GM21529 (cell line): Measurements from ENCODE around the gene CYTL1.
"Not testable (repeated sequence)": the region's sequence is repeated elsewhere in the genome, so short reads cannot be mapped to it uniquely, and the experiment has no call there.

Experiments
- ATAC-seq: cut with Tn5 transposase; IDR thresholded peaks from one replicate; pipeline ENCODE4 v1.9.1; 2021; ENCODE audit not compliant: unreplicated experiment

CYTL1 gene

GRCh38 chr4:5003372-5003857 is 15.8 kb downstream of the CYTL1 start:
- no peak for ATAC-seq

- not testable (repeated sequence) for ATAC-seq
Measured at GRCh38 chr4:5001641-5002040, 17.6 kb downstream of the CYTL1 start.

- ATAC-seq, result not testable (repeated sequence)
Measured at GRCh38 chr4:4996935-4997334, 22.3 kb downstream of the CYTL1 start.

- ATAC-seq, result no peak
Measured at GRCh38 chr4:4995908-4996265, 23.4 kb downstream of the CYTL1 start.

DNA sequence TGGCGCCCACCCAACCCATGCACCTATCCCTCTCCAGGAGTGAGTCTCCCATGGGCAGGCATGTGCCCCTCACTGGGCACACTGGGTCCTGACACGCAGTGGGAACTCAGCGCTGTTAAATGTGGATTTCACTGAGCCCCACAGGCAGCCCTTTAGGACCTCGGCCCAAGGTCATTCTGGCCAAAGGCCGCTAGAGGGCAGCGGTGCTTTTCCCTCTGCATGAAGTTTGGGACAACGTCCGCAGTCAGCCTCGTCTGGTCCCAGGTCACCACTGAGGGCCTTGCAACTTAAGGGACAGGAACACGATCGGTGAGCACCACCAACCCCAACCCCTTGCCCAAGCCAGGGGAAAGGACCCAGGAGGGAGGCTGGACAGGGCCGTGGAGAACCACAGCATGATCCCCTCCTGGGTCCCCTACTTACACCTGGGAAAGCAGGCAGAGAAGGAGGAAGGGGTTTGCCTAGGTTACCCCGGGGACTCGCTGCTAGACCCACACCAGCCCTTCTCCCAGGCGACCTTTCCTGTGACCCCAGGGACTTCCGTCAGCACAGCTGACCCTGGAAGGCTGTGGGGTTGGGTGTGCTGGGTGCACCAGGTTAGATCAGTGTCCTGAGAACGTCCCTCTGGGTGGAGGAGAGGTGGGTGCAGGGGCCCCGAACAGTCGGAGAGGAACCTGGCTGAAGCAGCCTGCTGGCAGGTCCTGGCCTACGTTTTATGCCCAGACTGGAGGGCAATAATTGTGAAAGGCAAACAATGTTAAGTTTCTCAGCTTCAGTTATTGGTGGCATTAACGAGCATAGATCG is 24.0 kb downstream of the CYTL1 start:
- peak; percentile 92 for ATAC-seq

DNA sequence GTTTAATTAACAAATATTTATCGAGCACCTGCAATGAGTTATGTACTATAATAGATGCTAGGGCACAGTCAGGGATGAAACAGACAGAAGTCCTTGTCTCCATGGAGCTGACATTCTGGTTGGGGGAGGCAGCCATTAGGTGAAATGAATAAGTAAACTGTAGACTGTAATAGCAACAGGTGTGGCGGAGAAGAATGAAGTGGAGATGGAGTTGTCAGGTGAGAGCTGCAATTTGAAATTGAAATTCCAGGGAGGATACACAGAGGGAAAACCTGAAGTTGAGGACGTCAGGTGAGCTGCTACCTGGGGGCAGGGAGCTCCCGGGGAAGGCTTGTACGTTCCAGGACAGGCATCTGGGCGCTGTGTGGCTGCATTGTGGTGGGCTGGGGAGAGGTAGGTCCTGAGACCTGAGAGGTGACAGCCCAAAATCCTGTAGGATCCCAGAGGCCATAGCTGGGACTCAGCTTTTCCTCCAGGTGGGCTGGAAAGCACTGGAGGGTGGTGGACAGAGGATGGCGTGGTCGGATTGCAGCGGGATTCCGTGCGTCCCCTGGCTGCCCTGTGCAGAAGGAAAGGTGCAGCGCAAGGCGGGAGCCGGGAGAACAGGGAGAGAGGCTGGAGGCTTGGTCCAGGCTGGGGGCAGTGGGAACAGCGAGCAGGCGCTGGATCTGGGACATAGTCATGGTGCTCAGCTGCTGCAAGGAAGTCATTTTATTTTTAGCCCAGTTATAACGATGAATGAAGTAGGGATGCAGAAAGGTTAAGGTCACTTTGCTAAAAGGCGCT is 24.8 kb downstream of the CYTL1 start:
- ATAC-seq, result no peak

DNA sequence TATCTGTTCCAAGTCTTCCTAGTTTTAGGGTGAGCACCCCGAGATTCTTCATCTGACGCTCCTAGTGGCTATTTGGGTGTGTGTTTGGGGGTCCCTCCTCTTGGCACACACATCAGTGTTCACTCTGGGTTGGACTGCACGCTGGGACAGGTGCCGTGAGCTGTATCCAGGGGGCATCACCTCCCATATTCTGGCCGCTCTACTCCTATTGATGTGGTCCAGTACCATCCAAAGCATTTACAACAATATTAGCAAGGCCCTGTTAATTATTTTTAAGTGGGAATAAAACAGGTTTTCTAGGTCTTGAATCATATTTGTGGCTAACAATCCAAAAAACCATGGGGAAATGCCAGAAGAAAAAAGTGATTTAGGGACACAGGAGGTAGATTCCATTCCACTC is 26.4 kb downstream of the CYTL1 start:
- no peak for ATAC-seq

GRCh38 chr4:4991541-4992099 is 27.6 kb downstream of the CYTL1 start:
- ATAC-seq, result no peak

DNA sequence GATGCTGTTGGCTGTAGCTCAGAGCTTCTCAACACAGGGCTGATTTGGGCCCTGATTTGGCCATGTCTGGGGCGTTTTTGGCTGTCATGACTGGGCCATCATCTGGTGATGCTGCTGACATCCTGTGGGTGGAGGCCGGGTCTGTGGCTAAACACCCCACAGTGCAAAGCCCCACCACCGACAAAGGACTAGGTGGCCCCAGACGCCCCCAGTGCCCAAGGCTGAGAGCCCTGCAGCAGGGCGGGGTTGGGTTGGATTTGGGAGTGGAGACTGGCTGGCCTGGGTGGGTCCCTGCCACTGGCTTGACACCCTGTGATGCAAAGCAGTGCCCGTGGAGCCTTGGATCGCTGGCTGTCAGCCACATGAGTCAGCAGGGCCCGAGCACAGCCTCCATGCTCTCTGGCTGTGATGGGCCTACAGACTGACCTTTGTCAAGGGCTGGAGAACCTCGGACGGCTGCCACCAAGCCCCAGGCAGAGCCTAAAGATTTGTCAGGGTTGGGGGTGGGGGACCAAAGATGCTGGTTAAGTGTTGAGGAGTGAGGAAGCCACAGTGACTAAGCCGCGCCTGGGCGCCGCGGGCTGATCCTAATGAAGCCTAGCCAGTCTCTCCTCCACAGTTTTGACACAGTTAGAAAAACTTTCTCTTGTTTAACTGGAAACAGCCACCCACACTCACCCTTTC is 28.3 kb downstream of the CYTL1 start:
- no peak for ATAC-seq

DNA sequence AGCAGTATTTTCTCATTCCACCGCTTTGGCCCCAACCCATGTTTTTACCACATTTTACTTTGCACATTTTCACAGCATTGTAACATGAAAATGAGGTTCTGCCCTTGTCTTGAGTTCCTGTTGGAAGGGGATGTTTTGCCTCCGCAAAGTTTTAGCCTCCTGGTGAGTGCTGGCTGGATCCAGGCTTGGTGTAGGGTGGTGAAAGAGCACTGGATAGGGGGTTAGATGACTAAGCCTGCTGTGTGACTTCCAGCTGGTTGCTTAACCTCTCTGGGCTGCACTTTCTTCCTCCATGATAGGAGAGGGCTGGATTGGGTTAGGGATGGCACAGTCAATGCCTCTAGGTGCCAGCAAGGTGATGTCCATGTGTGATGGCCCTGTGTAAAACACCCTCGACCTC is 28.9 kb downstream of the CYTL1 start:
- ATAC-seq, result no peak

GRCh38 chr4:4989083-4989622 is 30.1 kb downstream of the CYTL1 start:
- no peak for ATAC-seq

DNA sequence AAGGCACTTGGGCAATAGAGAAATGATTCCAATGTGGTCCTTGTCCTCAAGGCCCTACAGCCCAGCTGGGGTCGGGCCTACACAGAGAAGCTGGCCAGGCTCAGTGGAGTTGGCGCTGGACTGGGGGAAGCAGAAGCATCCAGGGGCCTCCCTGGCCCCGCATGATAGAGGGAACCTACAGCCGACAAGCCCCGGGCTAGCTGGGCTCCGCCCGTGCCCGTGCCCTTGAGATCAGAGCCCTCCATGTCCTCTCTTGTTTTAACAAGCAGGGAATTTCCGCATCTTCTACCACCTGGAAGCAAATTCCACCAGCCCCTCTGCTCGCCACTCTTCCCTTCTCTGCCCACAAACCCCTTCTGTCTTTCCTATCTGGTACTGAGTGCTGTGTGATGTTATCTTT is 31.6 kb downstream of the CYTL1 start:
- ATAC-seq, result no peak

- no peak for ATAC-seq
Measured at GRCh38 chr4:4986841-4987240, 32.4 kb downstream of the CYTL1 start.

- no peak for ATAC-seq
Measured at GRCh38 chr4:4985844-4986243, 33.4 kb downstream of the CYTL1 start.

DNA sequence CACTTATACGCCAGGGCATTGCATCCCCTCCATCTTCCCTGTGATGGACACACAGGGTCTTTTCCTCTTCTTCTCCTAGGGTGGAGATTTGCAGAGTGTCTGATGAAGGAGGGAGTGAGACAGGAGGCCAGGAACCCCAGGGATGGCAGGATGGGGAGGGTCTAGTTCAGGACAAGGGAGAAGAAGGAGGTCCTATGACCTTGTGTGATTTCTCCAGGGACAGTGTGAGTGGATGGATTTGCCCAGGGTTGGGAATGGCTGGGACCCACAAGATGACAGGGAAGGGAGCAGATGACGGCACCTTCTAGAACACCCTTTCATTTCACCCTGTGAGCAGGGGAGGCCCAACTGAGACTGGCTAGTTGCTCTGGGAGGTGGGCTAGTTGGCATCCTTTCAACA is 34.2 kb downstream of the CYTL1 start:
- no peak for ATAC-seq

- ATAC-seq, result no peak
Measured at GRCh38 chr4:4984186-4984585, 35.1 kb downstream of the CYTL1 start.

GRCh38 chr4:4981827-4982226 is 37.4 kb downstream of the CYTL1 start:
- no peak for ATAC-seq

- ATAC-seq, result no peak
Measured at GRCh38 chr4:4981427-4981826, 37.8 kb downstream of the CYTL1 start.

DNA sequence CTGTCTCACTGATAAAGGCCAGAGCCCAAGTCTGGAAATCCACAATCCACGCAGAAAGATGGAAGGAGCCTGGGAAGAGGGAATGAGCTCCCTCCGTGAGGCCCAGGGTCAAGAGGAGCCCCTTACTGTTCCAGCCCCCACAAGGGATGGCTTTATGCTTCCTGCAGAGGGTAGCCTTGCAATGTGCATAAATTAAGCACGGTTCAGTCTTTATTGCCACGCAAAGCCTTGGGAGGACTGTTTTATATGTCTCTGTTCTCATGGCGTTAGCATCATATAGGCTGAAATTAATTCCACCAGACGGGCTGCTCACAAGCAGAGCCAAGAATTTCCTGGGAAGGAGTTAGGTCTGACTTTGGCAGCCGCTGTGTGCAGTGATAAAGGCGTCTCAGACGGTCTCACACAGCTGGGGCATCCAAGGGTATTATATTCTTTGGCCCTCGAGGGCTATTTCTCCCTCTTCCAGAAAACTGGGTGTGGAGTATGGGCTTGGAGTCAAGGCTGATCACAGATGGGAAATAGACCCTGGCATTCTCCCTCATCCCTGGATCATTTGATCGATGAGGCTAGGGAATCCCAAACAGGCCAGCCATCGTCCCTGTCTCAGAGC is 38.5 kb downstream of the CYTL1 start:
- ATAC-seq, result no peak

DNA sequence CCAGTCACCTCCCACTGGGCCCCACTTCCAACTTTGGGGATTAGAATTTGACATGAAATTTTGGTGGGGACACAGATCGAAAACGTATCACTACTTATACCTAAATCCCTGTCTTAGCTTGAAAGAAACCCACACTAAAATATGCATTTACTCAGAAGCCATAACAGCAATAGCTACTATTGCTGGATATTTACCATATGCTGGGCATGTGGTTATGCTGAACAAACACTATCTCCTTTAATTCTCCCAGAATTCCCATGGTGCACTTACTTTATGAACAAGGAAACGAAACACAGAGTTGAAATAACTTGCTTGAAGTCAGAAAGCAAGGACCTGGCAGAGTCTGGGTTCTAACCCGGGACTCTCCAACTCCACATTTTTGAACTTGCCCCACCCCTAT is 39.3 kb downstream of the CYTL1 start:
- ATAC-seq, result no peak

DNA sequence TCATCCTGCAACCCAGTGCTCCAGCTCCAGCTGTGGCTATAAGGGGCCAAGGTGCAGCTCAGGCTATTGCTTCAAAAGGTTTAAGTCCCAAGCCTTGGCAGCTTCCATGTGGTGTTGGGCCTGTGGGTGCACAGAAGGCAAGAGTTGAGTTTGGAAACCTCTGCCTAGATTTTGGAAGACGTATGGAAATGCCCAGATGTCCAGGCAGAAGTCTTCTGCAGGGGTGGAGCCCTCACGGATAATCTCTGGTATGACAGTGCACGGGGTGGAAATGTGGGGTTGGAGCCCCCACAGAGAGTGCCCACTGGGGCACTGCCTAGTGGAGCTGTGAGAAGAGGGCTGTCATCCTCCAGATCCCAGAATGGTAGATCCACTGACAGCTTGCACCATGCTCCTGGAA is 44.5 kb downstream of the CYTL1 start:
- ATAC-seq, result no peak
